ENCODE data around the gene OR9Q1.
"Not testable (repeated sequence)": the region's sequence is repeated elsewhere in the genome, so short reads cannot be mapped to it uniquely, and the experiment has no call there.

The OR9Q1 gene

GRCh38 chr11:58023435-58023931 lies at the start of gene OR9Q1:
Gene OR9Q1, plus strand, starts transcription at chr11:58023881. Its CDS starts 155,564 bp downstream, at chr11:58179445.
- Histone ChIP-seq H3K27me3 (ENCODE audit: control insufficient read depth, insufficient read depth, low read length) (no peaks in the 10 kb centered on the region), H3K4me1 (ENCODE audit: control insufficient read depth, insufficient read depth, low read length) (no peaks in the 10 kb centered on the region), H3K4me3 (ENCODE audit: low read depth, low read length) (no peak within 1 kb of the TSS), H3K9me3 (ENCODE audit: control insufficient read depth, insufficient read depth, low read length) (no peaks in the 10 kb centered on the region), H3K36me3 (ENCODE audit: control insufficient read depth, insufficient read depth, low read length) (no peaks in the 10 kb centered on the region), H3K9ac (ENCODE audit: low read depth, low read length) (no peak within 1 kb of the TSS)

- Histone ChIP-seq H3K27me3 (ENCODE audit: control insufficient read depth, insufficient read depth, low read length) (no peaks in the 10 kb centered on the region), H3K9ac (ENCODE audit: low read depth, low read length) (no peak overlapping the region), H3K36me3 (ENCODE audit: control insufficient read depth, insufficient read depth, low read length) (no peaks in the 10 kb centered on the region), H3K4me3 (ENCODE audit: low read depth, low read length) (no peak overlapping the region), H3K9me3 (ENCODE audit: control insufficient read depth, insufficient read depth, low read length) (no peaks in the 10 kb centered on the region), H3K4me1 (ENCODE audit: control insufficient read depth, insufficient read depth, low read length) (no peaks in the 10 kb centered on the region)
Measured at GRCh38 chr11:57974132-57974531, 49.5 kb upstream of the OR9Q1 start.

- Histone ChIP-seq H3K4me3 (ENCODE audit: low read depth, low read length) (no peak overlapping the region), H3K27me3 (ENCODE audit: control insufficient read depth, insufficient read depth, low read length) (no peaks in the 10 kb centered on the region), H3K9ac (ENCODE audit: low read depth, low read length) (no peak overlapping the region), H3K4me1 (ENCODE audit: control insufficient read depth, insufficient read depth, low read length) (no peaks in the 10 kb centered on the region), H3K36me3 (ENCODE audit: control insufficient read depth, insufficient read depth, low read length) (no peaks in the 10 kb centered on the region), H3K9me3 (ENCODE audit: control insufficient read depth, insufficient read depth, low read length) (no peaks in the 10 kb centered on the region)
Measured at GRCh38 chr11:57974848-57975601, 48.7 kb upstream of the OR9Q1 start.

- H3K36me3 ChIP-seq (ENCODE audit: control insufficient read depth, insufficient read depth, low read length), result no peaks in the 10 kb centered on the region
- H3K9ac ChIP-seq (ENCODE audit: low read depth, low read length), result no peak overlapping the region
- H3K27me3 ChIP-seq (ENCODE audit: control insufficient read depth, insufficient read depth, low read length), result no peaks in the 10 kb centered on the region
- H3K4me3 ChIP-seq (ENCODE audit: low read depth, low read length), result no peak overlapping the region
- H3K9me3 ChIP-seq (ENCODE audit: control insufficient read depth, insufficient read depth, low read length), result no peaks in the 10 kb centered on the region
- no peaks in the 10 kb centered on the region for H3K4me1 ChIP-seq (ENCODE audit: control insufficient read depth, insufficient read depth, low read length)
Measured at GRCh38 chr11:57977709-57978108, 46.0 kb upstream of the OR9Q1 start.

- Histone ChIP-seq H3K27me3 (ENCODE audit: control insufficient read depth, insufficient read depth, low read length) (no peaks in the 10 kb centered on the region), H3K4me1 (ENCODE audit: control insufficient read depth, insufficient read depth, low read length) (no peaks in the 10 kb centered on the region), H3K9ac (ENCODE audit: low read depth, low read length) (no peak overlapping the region), H3K9me3 (ENCODE audit: control insufficient read depth, insufficient read depth, low read length) (no peaks in the 10 kb centered on the region), H3K36me3 (ENCODE audit: control insufficient read depth, insufficient read depth, low read length) (no peaks in the 10 kb centered on the region), H3K4me3 (ENCODE audit: low read depth, low read length) (no peak overlapping the region)
Measured at GRCh38 chr11:57978686-57979531, 44.8 kb upstream of the OR9Q1 start.

GRCh38 chr11:57979532-57980079 lies 44.1 kb upstream of the OR9Q1 start:
- Histone ChIP-seq H3K4me3 (ENCODE audit: low read depth, low read length) (no peak overlapping the region), H3K27me3 (ENCODE audit: control insufficient read depth, insufficient read depth, low read length) (no peaks in the 10 kb centered on the region), H3K36me3 (ENCODE audit: control insufficient read depth, insufficient read depth, low read length) (no peaks in the 10 kb centered on the region), H3K9ac (ENCODE audit: low read depth, low read length) (no peak overlapping the region), H3K9me3 (ENCODE audit: control insufficient read depth, insufficient read depth, low read length) (no peaks in the 10 kb centered on the region), H3K4me1 (ENCODE audit: control insufficient read depth, insufficient read depth, low read length) (no peaks in the 10 kb centered on the region)

GRCh38 chr11:57980201-57980600 lies 43.5 kb upstream of the OR9Q1 start:
- Histone ChIP-seq H3K4me1 (ENCODE audit: control insufficient read depth, insufficient read depth, low read length) (no peaks in the 10 kb centered on the region), H3K9me3 (ENCODE audit: control insufficient read depth, insufficient read depth, low read length) (no peaks in the 10 kb centered on the region), H3K4me3 (ENCODE audit: low read depth, low read length) (no peak overlapping the region), H3K36me3 (ENCODE audit: control insufficient read depth, insufficient read depth, low read length) (no peaks in the 10 kb centered on the region), H3K9ac (ENCODE audit: low read depth, low read length) (no peak overlapping the region), H3K27me3 (ENCODE audit: control insufficient read depth, insufficient read depth, low read length) (no peaks in the 10 kb centered on the region)

- no peaks in the 10 kb centered on the region for H3K27me3 ChIP-seq (ENCODE audit: control insufficient read depth, insufficient read depth, low read length)
- H3K9me3 ChIP-seq (ENCODE audit: control insufficient read depth, insufficient read depth, low read length), result no peaks in the 10 kb centered on the region
Measured at GRCh38 chr11:57981536-57981935, 42.1 kb upstream of the OR9Q1 start.

GRCh38 chr11:57982776-57983175 lies 40.9 kb upstream of the OR9Q1 start:
- Histone ChIP-seq H3K27me3 (ENCODE audit: control insufficient read depth, insufficient read depth, low read length) (no peaks in the 10 kb centered on the region), H3K36me3 (ENCODE audit: control insufficient read depth, insufficient read depth, low read length) (no peaks in the 10 kb centered on the region)

More at GRCh38 chr11:57981536-57981935, 42.1 kb upstream of the OR9Q1 start:
- no peaks in the 10 kb centered on the region for H3K4me1 ChIP-seq (ENCODE audit: control insufficient read depth, insufficient read depth, low read length)
- H3K9ac ChIP-seq (ENCODE audit: low read depth, low read length), result no peak overlapping the region
- no peak overlapping the region for H3K4me3 ChIP-seq (ENCODE audit: low read depth, low read length)
- no peaks in the 10 kb centered on the region for H3K36me3 ChIP-seq (ENCODE audit: control insufficient read depth, insufficient read depth, low read length)

GRCh38 chr11:57983191-57983590 lies 40.5 kb upstream of the OR9Q1 start:
- no peaks in the 10 kb centered on the region for H3K9me3 ChIP-seq (ENCODE audit: control insufficient read depth, insufficient read depth, low read length)
- H3K36me3 ChIP-seq (ENCODE audit: control insufficient read depth, insufficient read depth, low read length), result no peaks in the 10 kb centered on the region
- no peak overlapping the region for H3K9ac ChIP-seq (ENCODE audit: low read depth, low read length)
- H3K4me1 ChIP-seq (ENCODE audit: control insufficient read depth, insufficient read depth, low read length), result no peaks in the 10 kb centered on the region
- no peak overlapping the region for H3K4me3 ChIP-seq (ENCODE audit: low read depth, low read length)
- H3K27me3 ChIP-seq (ENCODE audit: control insufficient read depth, insufficient read depth, low read length), result no peaks in the 10 kb centered on the region

More at GRCh38 chr11:57982776-57983175, 40.9 kb upstream of the OR9Q1 start:
- H3K9ac ChIP-seq (ENCODE audit: low read depth, low read length), result no peak overlapping the region
- H3K9me3 ChIP-seq (ENCODE audit: control insufficient read depth, insufficient read depth, low read length), result no peaks in the 10 kb centered on the region
- H3K4me1 ChIP-seq (ENCODE audit: control insufficient read depth, insufficient read depth, low read length), result no peaks in the 10 kb centered on the region
- H3K4me3 ChIP-seq (ENCODE audit: low read depth, low read length), result no peak overlapping the region

GRCh38 chr11:57999523-57999922 lies 24.2 kb upstream of the OR9Q1 start:
- H3K36me3 ChIP-seq (ENCODE audit: control insufficient read depth, insufficient read depth, low read length), result not testable (repeated sequence)

More at GRCh38 chr11:57999523-57999922, 24.2 kb upstream of the OR9Q1 start:
- H3K9ac ChIP-seq (ENCODE audit: low read depth, low read length); H3K27me3 ChIP-seq (ENCODE audit: control insufficient read depth, insufficient read depth, low read length); H3K4me1 ChIP-seq (ENCODE audit: control insufficient read depth, insufficient read depth, low read length); H3K9me3 ChIP-seq (ENCODE audit: control insufficient read depth, insufficient read depth, low read length); H3K4me3 ChIP-seq (ENCODE audit: low read depth, low read length): not testable (repeated sequence)
